ENCODE measurements around the gene TM9SF4. TPM values are rescaled to one million over a fixed set of nuclear protein-coding genes. Genes with fewer than 3 reads are reported as not detected.

TM9SF4 gene
- total RNA-seq (2014; rRNA removed; shearing (Covaris generic); ENCODE audit: low replicate concordance), result 4.3 and 7.4 TPM in 2 replicates

GRCh38 chr20:32109392-32110172 lies at the start of gene TM9SF4:
TM9SF4 (plus strand) TSS chr20:32109714; CDS start chr20:32109741, 27 bp downstream.
- peaks cover 3% of the 10 kb centered on the region; the same call in 1 of the 2 replicates for H3K27me3 ChIP-seq
- H3K9me3 ChIP-seq, result no peaks in the 10 kb centered on the region; the same call in 1 of the 2 replicates
- H3K4me3 ChIP-seq, result peak within 1 kb of the TSS; percentile 89
- DNase-seq, result peak; percentile 85
- H3K36me3 ChIP-seq, result peaks cover 5% of the 10 kb centered on the region

GRCh38 chr20:32062776-32063170 lies 46.7 kb upstream of the TM9SF4 start:
- H3K27me3 ChIP-seq, result peaks cover 22% of the 10 kb centered on the region
- no peak for DNase-seq
- H3K9me3 ChIP-seq, result no peaks in the 10 kb centered on the region
- no peaks in the 10 kb centered on the region for H3K36me3 ChIP-seq
- H3K4me3 ChIP-seq, result no peak overlapping the region

- H3K4me3 ChIP-seq, result no peak overlapping the region
- no peaks in the 10 kb centered on the region for H3K9me3 ChIP-seq
- no peaks in the 10 kb centered on the region for H3K36me3 ChIP-seq
- DNase-seq, result no peak
- peaks cover 15% of the 10 kb centered on the region for H3K27me3 ChIP-seq
These were observed 45.8 kb upstream of the TM9SF4 start for GRCh38 chr20:32063695-32064094.

- DNase-seq, result no peak
- H3K9me3 ChIP-seq, result no peaks in the 10 kb centered on the region
- no peak overlapping the region for H3K4me3 ChIP-seq
- H3K36me3 ChIP-seq, result no peaks in the 10 kb centered on the region
- H3K27me3 ChIP-seq, result peaks cover 7% of the 10 kb centered on the region
These were observed 44.8 kb upstream of the TM9SF4 start for GRCh38 chr20:32064667-32065066.

GRCh38 chr20:32067234-32067821 lies 42.2 kb upstream of the TM9SF4 start:
- no peaks in the 10 kb centered on the region for H3K36me3 ChIP-seq
- peak; percentile 72 for DNase-seq
- H3K27me3 ChIP-seq, result no peaks in the 10 kb centered on the region
- H3K9me3 ChIP-seq, result no peaks in the 10 kb centered on the region
- no peak overlapping the region for H3K4me3 ChIP-seq

GRCh38 chr20:32068174-32068573 lies 41.3 kb upstream of the TM9SF4 start:
- H3K9me3 ChIP-seq, result no peaks in the 10 kb centered on the region
- no peaks in the 10 kb centered on the region for H3K27me3 ChIP-seq
- H3K4me3 ChIP-seq, result no peak overlapping the region
- no peak for DNase-seq
- H3K36me3 ChIP-seq, result no peaks in the 10 kb centered on the region

GRCh38 chr20:32069711-32070110 lies 39.8 kb upstream of the TM9SF4 start:
- no peak for DNase-seq
- Histone ChIP-seq H3K36me3 (no peaks in the 10 kb centered on the region), H3K4me3 (no peak overlapping the region)

GRCh38 chr20:32070282-32070681 lies 39.2 kb upstream of the TM9SF4 start:
- DNase-seq, result no peak
- H3K9me3 ChIP-seq, result no peaks in the 10 kb centered on the region
- no peaks in the 10 kb centered on the region for H3K27me3 ChIP-seq

More at GRCh38 chr20:32069711-32070110, 39.8 kb upstream of the TM9SF4 start:
- Histone ChIP-seq H3K27me3 (no peaks in the 10 kb centered on the region), H3K9me3 (no peaks in the 10 kb centered on the region)

GRCh38 chr20:32070690-32071213 lies 38.8 kb upstream of the TM9SF4 start:
- DNase-seq, result no peak
- H3K9me3 ChIP-seq, result no peaks in the 10 kb centered on the region
- H3K36me3 ChIP-seq, result no peaks in the 10 kb centered on the region
- H3K27me3 ChIP-seq, result no peaks in the 10 kb centered on the region
- no peak overlapping the region for H3K4me3 ChIP-seq

More at GRCh38 chr20:32070282-32070681, 39.2 kb upstream of the TM9SF4 start:
- Histone ChIP-seq H3K36me3 (no peaks in the 10 kb centered on the region), H3K4me3 (no peak overlapping the region)

GRCh38 chr20:32071395-32072167 lies 37.9 kb upstream of the TM9SF4 start:
- no peak for DNase-seq

GRCh38 chr20:32072168-32072750 lies 37.3 kb upstream of the TM9SF4 start:
- DNase-seq, result no peak
- H3K4me3 ChIP-seq, result no peak overlapping the region
- no peaks in the 10 kb centered on the region for H3K27me3 ChIP-seq
- H3K9me3 ChIP-seq, result no peaks in the 10 kb centered on the region
- H3K36me3 ChIP-seq, result no peaks in the 10 kb centered on the region

More at GRCh38 chr20:32071395-32072167, 37.9 kb upstream of the TM9SF4 start:
- H3K4me3 ChIP-seq, result no peak overlapping the region
- no peaks in the 10 kb centered on the region for H3K27me3 ChIP-seq
- H3K9me3 ChIP-seq, result no peaks in the 10 kb centered on the region
- H3K36me3 ChIP-seq, result no peaks in the 10 kb centered on the region

GRCh38 chr20:32075534-32075933 lies 34.0 kb upstream of the TM9SF4 start:
- H3K36me3 ChIP-seq, result no peaks in the 10 kb centered on the region
- no peak overlapping the region for H3K4me3 ChIP-seq
- H3K9me3 ChIP-seq, result no peaks in the 10 kb centered on the region
- no peaks in the 10 kb centered on the region for H3K27me3 ChIP-seq
- DNase-seq, result no peak

GRCh38 chr20:32077190-32077589 lies 32.3 kb upstream of the TM9SF4 start:
- Histone ChIP-seq H3K4me3 (no peak overlapping the region), H3K36me3 (no peaks in the 10 kb centered on the region), H3K9me3 (no peaks in the 10 kb centered on the region), H3K27me3 (no peaks in the 10 kb centered on the region)
- DNase-seq, result no peak

GRCh38 chr20:32078322-32078721 lies 31.2 kb upstream of the TM9SF4 start:
- no peaks in the 10 kb centered on the region for H3K9me3 ChIP-seq
- H3K4me3 ChIP-seq, result no peak overlapping the region
- H3K27me3 ChIP-seq, result no peaks in the 10 kb centered on the region; the same call in 1 of the 2 replicates
- DNase-seq, result no peak
- H3K36me3 ChIP-seq, result no peaks in the 10 kb centered on the region

- Histone ChIP-seq H3K4me3 (no peak overlapping the region), H3K27me3 (no peaks in the 10 kb centered on the region; the same call in 1 of the 2 replicates), H3K36me3 (no peaks in the 10 kb centered on the region), H3K9me3 (no peaks in the 10 kb centered on the region)
- no peak for DNase-seq
These were observed 30.7 kb upstream of the TM9SF4 start for GRCh38 chr20:32078791-32079190.

GRCh38 chr20:32079655-32080109 lies 29.8 kb upstream of the TM9SF4 start:
- Histone ChIP-seq H3K36me3 (no peaks in the 10 kb centered on the region), H3K9me3 (no peaks in the 10 kb centered on the region), H3K27me3 (no peaks in the 10 kb centered on the region; the same call in 1 of the 2 replicates), H3K4me3 (no peak overlapping the region)
- no peak for DNase-seq
